ENCODE measurements around the gene WDFY4. TPM values are rescaled to one million over a fixed set of nuclear protein-coding genes. Genes with fewer than 3 reads are reported as not detected.

The WDFY4 gene
- total and polyA plus RNA-seq, 4 donors: 4.6 to 26.9 (median 13.5) TPM

DNA sequence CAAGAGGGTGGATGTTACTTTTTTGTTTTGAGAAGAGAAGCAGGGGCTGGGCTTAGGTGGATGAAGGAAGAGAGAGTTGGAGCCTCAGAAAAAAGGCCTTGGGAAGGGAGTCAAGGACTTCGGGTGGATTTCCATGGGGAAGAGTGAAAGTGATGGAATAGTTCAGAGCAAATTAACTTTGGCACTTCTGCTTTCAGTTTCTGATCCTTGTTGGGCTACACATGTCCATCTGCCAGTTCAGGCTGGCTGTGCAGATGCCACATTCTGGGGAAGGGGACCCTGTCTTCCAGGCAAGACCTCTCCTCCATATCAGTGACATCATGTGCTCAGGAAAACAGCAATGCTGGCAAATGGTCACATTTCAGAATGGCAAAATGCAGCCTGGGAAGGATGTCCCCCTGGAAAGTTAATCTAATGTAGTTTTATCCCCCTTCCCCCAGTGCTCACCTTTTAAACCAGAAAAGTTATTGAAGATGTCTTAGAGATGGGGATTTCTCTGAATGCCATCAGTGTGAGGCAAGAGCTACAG is 86.0 kb downstream of the WDFY4 start:
- no peak overlapping the region for H3K9ac ChIP-seq (ENCODE audit: insufficient read depth in 1 of 2, low read length in 2 of 2)
- H3K9me3 ChIP-seq (ENCODE audit: control insufficient read depth in 4 of 4, insufficient read depth in 3 of 4, low read length in 3 of 4): peaks cover 0 to 2% (median 0%) of the 10 kb centered on the region in 4 donors
- H3K27me3 ChIP-seq (ENCODE audit: control insufficient read depth in 3 of 3, insufficient read depth in 3 of 3, low read length in 2 of 3): no peaks in the 10 kb centered on the region
- H3K4me1 ChIP-seq (ENCODE audit: control insufficient read depth in 5 of 5, insufficient read depth in 5 of 5, low read length in 5 of 5): peaks cover 0 to 2% (median 0%) of the 10 kb centered on the region in 5 donors
- no peak for ATAC-seq (ENCODE audit: insufficient read depth, low FRiP score)
- DNase-seq: no peak
- TF ChIP-seq, protein P1, sequence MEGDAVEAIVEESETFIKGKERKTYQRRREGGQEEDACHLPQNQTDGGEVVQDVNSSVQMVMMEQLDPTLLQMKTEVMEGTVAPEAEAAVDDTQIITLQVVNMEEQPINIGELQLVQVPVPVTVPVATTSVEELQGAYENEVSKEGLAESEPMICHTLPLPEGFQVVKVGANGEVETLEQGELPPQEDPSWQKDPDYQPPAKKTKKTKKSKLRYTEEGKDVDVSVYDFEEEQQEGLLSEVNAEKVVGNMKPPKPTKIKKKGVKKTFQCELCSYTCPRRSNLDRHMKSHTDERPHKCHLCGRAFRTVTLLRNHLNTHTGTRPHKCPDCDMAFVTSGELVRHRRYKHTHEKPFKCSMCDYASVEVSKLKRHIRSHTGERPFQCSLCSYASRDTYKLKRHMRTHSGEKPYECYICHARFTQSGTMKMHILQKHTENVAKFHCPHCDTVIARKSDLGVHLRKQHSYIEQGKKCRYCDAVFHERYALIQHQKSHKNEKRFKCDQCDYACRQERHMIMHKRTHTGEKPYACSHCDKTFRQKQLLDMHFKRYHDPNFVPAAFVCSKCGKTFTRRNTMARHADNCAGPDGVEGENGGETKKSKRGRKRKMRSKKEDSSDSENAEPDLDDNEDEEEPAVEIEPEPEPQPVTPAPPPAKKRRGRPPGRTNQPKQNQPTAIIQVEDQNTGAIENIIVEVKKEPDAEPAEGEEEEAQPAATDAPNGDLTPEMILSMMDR (IDR thresholded peaks at IDR 0.05; ENCODE audit: control extremely low read depth, extremely low read depth): no peak
- no peak overlapping the region for H3K27ac ChIP-seq (ENCODE audit: low read depth in 1 of 2, low read length in 1 of 2)
- H3K36me3 ChIP-seq (ENCODE audit: control insufficient read depth in 4 of 4, insufficient read depth in 4 of 4, low read length in 4 of 4): no peaks in the 10 kb centered on the region
- 54 to 84% methylated on average over 1 of the region's 1 CpG for WGBS, 2 donors
- H3K4me3 ChIP-seq: no peak overlapping the region

DNA sequence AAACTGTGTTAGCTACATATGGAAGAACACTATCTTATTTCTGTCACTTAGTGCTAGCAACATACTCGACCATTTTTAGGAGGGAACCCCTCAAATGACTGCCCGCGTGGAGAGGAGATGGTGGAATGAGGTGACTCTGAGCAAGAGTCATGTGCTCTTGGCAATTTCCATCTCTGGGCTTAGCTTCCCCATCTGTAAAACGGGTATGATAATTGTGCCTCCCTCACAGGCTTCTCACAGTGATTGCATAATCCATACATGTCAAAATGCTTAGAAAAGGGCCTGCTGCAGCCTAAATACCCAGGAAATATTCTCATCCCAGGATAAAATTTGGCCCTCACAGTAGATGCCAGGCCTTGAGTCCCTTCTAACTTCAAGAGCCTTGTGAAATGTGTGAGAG is 86.6 kb downstream of the WDFY4 start:
- no peak overlapping the region for H3K9ac ChIP-seq (ENCODE audit: insufficient read depth in 1 of 2, low read length in 2 of 2)
- TF ChIP-seq, protein P1 (IDR thresholded peaks at IDR 0.05; ENCODE audit: control extremely low read depth, extremely low read depth): no peak
- H3K9me3 ChIP-seq (ENCODE audit: control insufficient read depth in 4 of 4, insufficient read depth in 3 of 4, low read length in 3 of 4): peaks cover 0 to 2% (median 0%) of the 10 kb centered on the region in 4 donors
- no peak for ATAC-seq (ENCODE audit: insufficient read depth, low FRiP score)
- H3K4me3 ChIP-seq: no peak overlapping the region
- WGBS, 2 donors: 75 to 79% methylated on average over 4 of the region's 4 CpGs
- H3K36me3 ChIP-seq (ENCODE audit: control insufficient read depth in 4 of 4, insufficient read depth in 4 of 4, low read length in 4 of 4): no peaks in the 10 kb centered on the region
- H3K4me1 ChIP-seq (ENCODE audit: control insufficient read depth in 5 of 5, insufficient read depth in 5 of 5, low read length in 5 of 5): peaks cover 0 to 4% (median 2%) of the 10 kb centered on the region in 5 donors
- no peaks in the 10 kb centered on the region for H3K27me3 ChIP-seq (ENCODE audit: control insufficient read depth in 3 of 3, insufficient read depth in 3 of 3, low read length in 2 of 3)
- no peak for DNase-seq
- H3K27ac ChIP-seq (ENCODE audit: low read depth in 1 of 2, low read length in 1 of 2): no peak overlapping the region

- Histone ChIP-seq H3K36me3 (ENCODE audit: control insufficient read depth in 4 of 4, insufficient read depth in 4 of 4, low read length in 4 of 4) (no peaks in the 10 kb centered on the region), H3K4me3 (no peak overlapping the region), H3K9ac (ENCODE audit: insufficient read depth in 1 of 2, low read length in 2 of 2) (no peak overlapping the region), H3K4me1 (ENCODE audit: control insufficient read depth in 5 of 5, insufficient read depth in 5 of 5, low read length in 5 of 5) (peaks cover 0 to 12% (median 2%) of the 10 kb centered on the region in 5 donors), H3K9me3 (ENCODE audit: control insufficient read depth in 4 of 4, insufficient read depth in 3 of 4, low read length in 3 of 4) (peaks cover 0 to 2% (median 0%) of the 10 kb centered on the region in 4 donors), H3K27me3 (ENCODE audit: control insufficient read depth in 3 of 3, insufficient read depth in 3 of 3, low read length in 2 of 3) (no peaks in the 10 kb centered on the region), H3K27ac (ENCODE audit: low read depth in 1 of 2, low read length in 1 of 2) (no peak overlapping the region)
- DNase-seq (no peak), ATAC-seq (ENCODE audit: insufficient read depth, low FRiP score) (no peak)
- 89% methylated on average over 10 of the region's 10 CpGs for WGBS, 2 donors
- TF ChIP-seq, protein P1 (IDR thresholded peaks at IDR 0.05; ENCODE audit: control extremely low read depth, extremely low read depth): no peak
These were observed 87.4 kb downstream of the WDFY4 start for GRCh38 chr10:48772059-48772458.

- 88 to 89% methylated on average over 4 of the region's 4 CpGs for WGBS, 2 donors
These were observed 88.9 kb downstream of the WDFY4 start for GRCh38 chr10:48773580-48773979.

More at GRCh38 chr10:48773580-48773979, 88.9 kb downstream of the WDFY4 start:
- Histone ChIP-seq H3K36me3 (ENCODE audit: control insufficient read depth in 4 of 4, insufficient read depth in 4 of 4, low read length in 4 of 4) (no peaks in the 10 kb centered on the region), H3K27me3 (ENCODE audit: control insufficient read depth in 3 of 3, insufficient read depth in 3 of 3, low read length in 2 of 3) (no peaks in the 10 kb centered on the region), H3K9ac (ENCODE audit: insufficient read depth in 1 of 2, low read length in 2 of 2) (no peak overlapping the region), H3K4me3 (no peak overlapping the region), H3K27ac (ENCODE audit: low read depth in 1 of 2, low read length in 1 of 2) (no peak overlapping the region), H3K9me3 (ENCODE audit: control insufficient read depth in 4 of 4, insufficient read depth in 3 of 4, low read length in 3 of 4) (peaks cover 0 to 2% (median 0%) of the 10 kb centered on the region in 4 donors), H3K4me1 (ENCODE audit: control insufficient read depth in 5 of 5, insufficient read depth in 5 of 5, low read length in 5 of 5) (peaks cover 0 to 16% (median 2%) of the 10 kb centered on the region in 5 donors)
- TF ChIP-seq, protein P1 (IDR thresholded peaks at IDR 0.05; ENCODE audit: control extremely low read depth, extremely low read depth): no peak
- ATAC-seq (ENCODE audit: insufficient read depth, low FRiP score) (no peak), DNase-seq (no peak)

Data from lung (tissue), 12 donors.